ENCODE measurements around the gene DGKG. TPM values are rescaled to one million over a fixed set of nuclear protein-coding genes. Genes with fewer than 3 reads are reported as not detected.

DGKG gene
- total RNA-seq, 3 donors from 2014 or later: 0.59 to 2.3 (median 2.1) TPM

GRCh38 chr3:186178412-186178811 lies 183.6 kb downstream of the DGKG start:
- no peak for TF ChIP-seq POLR2AphosphoS5 (IDR thresholded peaks at IDR 0.05)
- no peak for TF ChIP-seq POLR2A (IDR thresholded peaks at IDR 0.05)
- Histone ChIP-seq H3K27ac (no peak overlapping the region), H3K36me3 (no peaks in the 10 kb centered on the region), H3K4me3 (no peak overlapping the region), H3K27me3 (no peaks in the 10 kb centered on the region), H3K4me1 (no peaks in the 10 kb centered on the region), H3K9me3 (no peaks in the 10 kb centered on the region)
- DNase-seq (ENCODE audit: low spot score in 2 of 2): no peak
- intact Hi-C loops (cut with DNase I; ENCODE audit: low total_unique reads): no loop called here

- Histone ChIP-seq H3K9me3 (no peaks in the 10 kb centered on the region), H3K4me3 (no peak overlapping the region), H3K4me1 (no peaks in the 10 kb centered on the region), H3K27me3 (no peaks in the 10 kb centered on the region), H3K27ac (no peak overlapping the region), H3K36me3 (no peaks in the 10 kb centered on the region)
- DNase-seq (ENCODE audit: low spot score in 2 of 2): no peak
- TF ChIP-seq CTCF (IDR thresholded peaks at IDR 0.05) (no peak), POLR2A (IDR thresholded peaks at IDR 0.05) (no peak), POLR2AphosphoS5 (IDR thresholded peaks at IDR 0.05) (no peak)
- intact Hi-C loops (cut with DNase I; ENCODE audit: low total_unique reads): no loop called here
These were observed 185.6 kb downstream of the DGKG start for GRCh38 chr3:186176373-186176990.

- H3K36me3 ChIP-seq: no peaks in the 10 kb centered on the region
- intact Hi-C loops (cut with DNase I; ENCODE audit: low total_unique reads): no loop called here
- no peaks in the 10 kb centered on the region for H3K27me3 ChIP-seq
- no peaks in the 10 kb centered on the region for H3K4me1 ChIP-seq
- no peak for TF ChIP-seq CTCF (IDR thresholded peaks at IDR 0.05)
- TF ChIP-seq POLR2AphosphoS5 (IDR thresholded peaks at IDR 0.05): no peak
- TF ChIP-seq POLR2A (IDR thresholded peaks at IDR 0.05): no peak
- H3K27ac ChIP-seq: no peak overlapping the region
- no peak for DNase-seq (ENCODE audit: low spot score in 2 of 2)
- H3K9me3 ChIP-seq: no peaks in the 10 kb centered on the region
- H3K4me3 ChIP-seq: no peak overlapping the region
These were observed 188.7 kb downstream of the DGKG start for GRCh38 chr3:186173224-186173815.

- no peak for TF ChIP-seq CTCF (IDR thresholded peaks at IDR 0.05)
- no peak for TF ChIP-seq POLR2AphosphoS5 (IDR thresholded peaks at IDR 0.05)
- no peak for TF ChIP-seq POLR2A (IDR thresholded peaks at IDR 0.05)
- no peaks in the 10 kb centered on the region for H3K4me1 ChIP-seq
- intact Hi-C loops (cut with DNase I; ENCODE audit: low total_unique reads): no loop called here
- no peaks in the 10 kb centered on the region for H3K27me3 ChIP-seq
- no peak for DNase-seq (ENCODE audit: low spot score in 2 of 2)
- H3K9me3 ChIP-seq: no peaks in the 10 kb centered on the region
- H3K27ac ChIP-seq: no peak overlapping the region
- H3K4me3 ChIP-seq: no peak overlapping the region
- no peaks in the 10 kb centered on the region for H3K36me3 ChIP-seq
These were observed 189.7 kb downstream of the DGKG start for GRCh38 chr3:186172353-186172752.

GRCh38 chr3:186171521-186171920 lies 190.5 kb downstream of the DGKG start:
- TF ChIP-seq CTCF (IDR thresholded peaks at IDR 0.05): no peak
- no peak for TF ChIP-seq POLR2A (IDR thresholded peaks at IDR 0.05)
- TF ChIP-seq POLR2AphosphoS5 (IDR thresholded peaks at IDR 0.05): no peak
- Histone ChIP-seq H3K27ac (no peak overlapping the region), H3K4me3 (no peak overlapping the region), H3K4me1 (no peaks in the 10 kb centered on the region), H3K36me3 (no peaks in the 10 kb centered on the region), H3K27me3 (no peaks in the 10 kb centered on the region), H3K9me3 (no peaks in the 10 kb centered on the region)
- intact Hi-C loops (cut with DNase I; ENCODE audit: low total_unique reads): no loop called here
- DNase-seq (ENCODE audit: low spot score in 2 of 2): no peak

Measured in breast epithelium (tissue), 4 donors.